Adrenal gland (tissue), 12 donors: ENCODE measurements around the gene COL8A1. TPM values are rescaled to one million over a fixed set of nuclear protein-coding genes. Genes with fewer than 3 reads are reported as not detected.

Source experiments
- DNase-seq, 7 donors: peaks; one replicate each; pipeline ENCODE4 v3.0.0-alpha.2; 2019 to 2020
- H3K27ac ChIP-seq, 5 donors: fragments of 200-600 bp; sonication (generic) in 4 of 5; 1 replicate in 3 of 5; 2 replicates in 2 of 5; pipeline versions ENCODE4 v1.5.1 to v1.8.0; 2016 to 2020; ENCODE audit warnings: mild to moderate bottlenecking in 1 of 5
- H3K27me3 ChIP-seq: fragments of 200-600 bp; 2 replicates; pipeline ENCODE4 v1.8.0; 2021
- H3K36me3 ChIP-seq, 2 donors: fragments of 200-600 bp; replicated peaks in 1 of 2; 1 replicate in 1 of 2; 2 replicates in 1 of 2; pipeline versions ENCODE4 v1.5.1 to v1.8.0; 2018 to 2022
- H3K4me1 ChIP-seq, 2 donors: fragments of 200-600 bp; replicated peaks in 1 of 2; 1 replicate in 1 of 2; 2 replicates in 1 of 2; pipeline versions ENCODE4 v1.5.1 to v1.8.0; 2018 to 2021
- H3K4me3 ChIP-seq, 4 donors: fragments of 200-600 bp; sonication (generic) in 3 of 4; one replicate each; pipeline ENCODE4 v1.5.1; 2016 to 2018
- H3K9me3 ChIP-seq, 3 donors: fragments of 200-600 bp; sonication (generic) in 1 of 3; replicated peaks in 1 of 3; 1 replicate in 2 of 3; 2 replicates in 1 of 3; pipeline versions ENCODE4 v1.5.1 to v1.8.0; 2016 to 2021
- CTCF ChIP-seq, 6 experiments: fragments of 450-650 bp in 4 of 6; fragments of 200-600 bp in 2 of 6; sonication (generic) in 1 of 6; IDR thresholded peaks; 1 replicate in 5 of 6; 2 replicates in 1 of 6; pipeline versions ENCODE4 v1.5.1 to v1.8.0; 2016 to 2021; ENCODE audit warnings: antibody characterized with exemption in 6 of 6, mild to moderate bottlenecking in 2 of 6, moderate library complexity in 1 of 6
- POLR2A ChIP-seq, 2 donors: fragments of 450-650 bp; IDR thresholded peaks; one replicate each; pipeline ENCODE4 v1.6.1; 2017; ENCODE audit warnings: antibody characterized with exemption in 2 of 2, mild to moderate bottlenecking in 2 of 2, moderate library complexity in 1 of 2
- WGBS, 4 donors: extraction: QIAGEN DNeasy Blood & Tissue Kit in 2 of 4; methylation state at CpG; one replicate each; pipeline versions ENCODE4 v1.1.5 to v1.1.7; 2013 to 2017; 5-methylcytosine and 5-hydroxymethylcytosine counted together
- intact Hi-C, 2 donors: fragments of 100-400 bp; cut with DNase I; formaldehyde crosslinking; loops; one replicate each; pipeline versions ENCODE4 v1.14.1 to v1.15.0; 2022 to 2023
- polyA plus RNA-seq, 3 donors: library from polyadenylated mRNA; stranded (reverse); fragments of 200-250 nt in 2 of 3; fragments of 350-450 nt in 1 of 3; fragmentation: Illumina TruSeq in 1 of 3; extraction: RNeasy Lipid Tissue Mini Kit (QIAGEN cat#74804) in 1 of 3; gene quantifications; one replicate each; pipeline ENCODE4 v1.2.3, GENCODE V29; 2013 to 2014
- total RNA-seq, 9 donors: library from RNA; depleted of rRNA in 4 of 9; stranded (reverse); fragments of >200 nt in 4 of 9; fragments of 120-200 nt in 1 of 9; fragmentation: NEBNext Ultra II Directional in 1 of 9; extraction: Animal tissue kit (Norgen Biotek cat#: 25700) in 1 of 9; gene quantifications; one replicate each; pipeline versions ENCODE4 v1.1.0 to v1.2.4, GENCODE V29; 2013 to 2023
- donor health status: healthy with polysubstance abuse.
- donor health status: Bipolar disorder and iron deficiency.
- donor health status: DM: yes; HTN: yes; CAD: no.
- donor health status: DM: no; HTN: no; CAD: no.
- donor health status: DM: no; HTN: no; CAD: no.
- donor health status: DM: yes; HTN: yes; CAD: no.

The COL8A1 gene
- total and polyA plus RNA-seq, 12 donors: 0.94 to 59.2 (median 15.9) TPM

- H3K4me1 ChIP-seq: no peaks in the 10 kb centered on the region
- TF ChIP-seq CTCF (IDR thresholded peaks at IDR 0.05) (no peak), POLR2A (IDR thresholded peaks at IDR 0.05) (no peak)
- H3K36me3 ChIP-seq: no peaks in the 10 kb centered on the region
- no peaks in the 10 kb centered on the region for H3K27me3 ChIP-seq
- DNase-seq: no peak
- H3K4me3 ChIP-seq: no peak overlapping the region
- H3K27ac ChIP-seq: no peak overlapping the region
- WGBS, 4 donors: 36 to 48% (median 38%) methylated on average over 3 of the region's 3 CpGs
- no peaks in the 10 kb centered on the region for H3K9me3 ChIP-seq
- intact Hi-C loops: no loop called here
These were observed 78.1 kb downstream of the COL8A1 start for GRCh38 chr3:99716463-99716995.

GRCh38 chr3:99720985-99721632 lies 82.7 kb downstream of the COL8A1 start:
- no peaks in the 10 kb centered on the region for H3K27me3 ChIP-seq
- H3K4me1 ChIP-seq: no peaks in the 10 kb centered on the region
- intact Hi-C loops: no loop called here
- H3K27ac ChIP-seq: no peak overlapping the region
- 35 to 40% (median 37%) methylated on average over 8 of the region's 8 CpGs for WGBS, 4 donors
- DNase-seq: peak in 2 of 7 donors; percentile 23 to 27
- TF ChIP-seq POLR2A (IDR thresholded peaks at IDR 0.05) (no peak), CTCF (IDR thresholded peaks at IDR 0.05) (no peak)
- no peak overlapping the region for H3K4me3 ChIP-seq
- H3K9me3 ChIP-seq: no peaks in the 10 kb centered on the region
- H3K36me3 ChIP-seq: no peaks in the 10 kb centered on the region

- DNase-seq: no peak
- intact Hi-C loops: no loop called here
These were observed 83.2 kb downstream of the COL8A1 start for GRCh38 chr3:99721633-99722007.

GRCh38 chr3:99724276-99724675 lies 85.9 kb downstream of the COL8A1 start:
- H3K36me3 ChIP-seq: no peaks in the 10 kb centered on the region
- 30 to 36% (median 31%) methylated on average over 1 of the region's 1 CpG for WGBS, 4 donors
- DNase-seq: no peak
- H3K4me1 ChIP-seq: no peaks in the 10 kb centered on the region
- H3K27ac ChIP-seq: no peak overlapping the region
- no peaks in the 10 kb centered on the region for H3K27me3 ChIP-seq
- intact Hi-C loops: no loop called here
- TF ChIP-seq POLR2A (IDR thresholded peaks at IDR 0.05): no peak
- TF ChIP-seq CTCF (IDR thresholded peaks at IDR 0.05): no peak
- no peak overlapping the region for H3K4me3 ChIP-seq
- no peaks in the 10 kb centered on the region for H3K9me3 ChIP-seq

More at GRCh38 chr3:99721633-99722007, 83.2 kb downstream of the COL8A1 start:
- Histone ChIP-seq H3K4me1 (no peaks in the 10 kb centered on the region), H3K9me3 (no peaks in the 10 kb centered on the region), H3K27me3 (no peaks in the 10 kb centered on the region), H3K27ac (no peak overlapping the region), H3K36me3 (no peaks in the 10 kb centered on the region), H3K4me3 (no peak overlapping the region)
- no peak for TF ChIP-seq CTCF (IDR thresholded peaks at IDR 0.05)
- WGBS, 4 donors: 57 to 65% (median 60%) methylated on average over 2 of the region's 2 CpGs
